Measurements from ENCODE around the gene ZFYVE21. TPM values are rescaled to one million over a fixed set of nuclear protein-coding genes. Genes with fewer than 3 reads are reported as not detected.

ZFYVE21 gene
- total RNA-seq, 1 experiment from 2014 or later, result 59.7 TPM

DNA sequence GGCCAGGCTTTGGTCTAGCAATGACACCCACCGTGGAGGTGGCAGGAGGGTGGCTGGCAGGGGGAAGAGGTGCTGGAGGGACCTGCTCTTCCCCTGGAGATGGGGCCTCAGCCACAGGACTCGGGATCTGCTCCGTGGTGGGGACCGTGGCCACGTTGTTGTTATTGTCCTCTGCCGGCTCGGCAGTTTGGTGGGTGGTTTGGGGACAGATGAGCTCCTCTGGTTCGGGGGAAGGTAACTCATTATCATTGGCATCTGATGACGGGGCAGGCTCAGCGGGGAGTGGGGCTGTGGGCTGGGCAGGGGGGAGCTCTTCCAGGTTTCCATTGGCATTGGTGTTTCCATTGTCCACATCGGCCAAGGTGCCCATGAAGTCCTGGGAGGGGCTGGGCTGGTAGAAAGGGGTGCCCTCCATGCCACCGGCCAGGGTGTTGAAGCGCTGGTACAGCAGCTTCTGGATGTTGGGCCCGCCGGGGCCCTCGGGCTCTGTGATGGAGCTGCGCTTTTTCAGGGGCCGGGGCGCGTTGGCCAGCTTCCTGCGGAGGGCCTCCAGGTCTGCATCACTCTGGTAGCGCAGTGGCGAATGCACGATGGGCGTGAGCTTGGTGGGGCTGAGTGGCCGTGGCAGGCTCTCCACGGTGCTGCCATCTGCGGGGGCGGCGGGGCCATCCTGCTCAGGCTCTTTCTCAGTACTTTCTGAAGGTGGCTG, 24.3 kb downstream of the ZFYVE21 start (continued):
- TF ChIP-seq, protein P1, sequence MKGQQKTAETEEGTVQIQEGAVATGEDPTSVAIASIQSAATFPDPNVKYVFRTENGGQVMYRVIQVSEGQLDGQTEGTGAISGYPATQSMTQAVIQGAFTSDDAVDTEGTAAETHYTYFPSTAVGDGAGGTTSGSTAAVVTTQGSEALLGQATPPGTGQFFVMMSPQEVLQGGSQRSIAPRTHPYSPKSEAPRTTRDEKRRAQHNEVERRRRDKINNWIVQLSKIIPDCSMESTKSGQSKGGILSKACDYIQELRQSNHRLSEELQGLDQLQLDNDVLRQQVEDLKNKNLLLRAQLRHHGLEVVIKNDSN (CRISPR knock-in tag; IDR thresholded peaks at IDR 0.05), result no peak
- TF ChIP-seq, protein P2, sequence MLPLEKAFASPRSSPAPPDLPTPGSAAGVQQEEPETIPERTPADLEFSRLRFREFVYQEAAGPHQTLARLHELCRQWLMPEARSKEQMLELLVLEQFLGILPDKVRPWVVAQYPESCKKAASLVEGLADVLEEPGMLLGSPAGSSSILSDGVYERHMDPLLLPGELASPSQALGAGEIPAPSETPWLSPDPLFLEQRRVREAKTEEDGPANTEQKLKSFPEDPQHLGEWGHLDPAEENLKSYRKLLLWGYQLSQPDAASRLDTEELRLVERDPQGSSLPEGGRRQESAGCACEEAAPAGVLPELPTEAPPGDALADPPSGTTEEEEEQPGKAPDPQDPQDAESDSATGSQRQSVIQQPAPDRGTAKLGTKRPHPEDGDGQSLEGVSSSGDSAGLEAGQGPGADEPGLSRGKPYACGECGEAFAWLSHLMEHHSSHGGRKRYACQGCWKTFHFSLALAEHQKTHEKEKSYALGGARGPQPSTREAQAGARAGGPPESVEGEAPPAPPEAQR (CRISPR knock-in tag; IDR thresholded peaks at IDR 0.05), result no peak

DNA sequence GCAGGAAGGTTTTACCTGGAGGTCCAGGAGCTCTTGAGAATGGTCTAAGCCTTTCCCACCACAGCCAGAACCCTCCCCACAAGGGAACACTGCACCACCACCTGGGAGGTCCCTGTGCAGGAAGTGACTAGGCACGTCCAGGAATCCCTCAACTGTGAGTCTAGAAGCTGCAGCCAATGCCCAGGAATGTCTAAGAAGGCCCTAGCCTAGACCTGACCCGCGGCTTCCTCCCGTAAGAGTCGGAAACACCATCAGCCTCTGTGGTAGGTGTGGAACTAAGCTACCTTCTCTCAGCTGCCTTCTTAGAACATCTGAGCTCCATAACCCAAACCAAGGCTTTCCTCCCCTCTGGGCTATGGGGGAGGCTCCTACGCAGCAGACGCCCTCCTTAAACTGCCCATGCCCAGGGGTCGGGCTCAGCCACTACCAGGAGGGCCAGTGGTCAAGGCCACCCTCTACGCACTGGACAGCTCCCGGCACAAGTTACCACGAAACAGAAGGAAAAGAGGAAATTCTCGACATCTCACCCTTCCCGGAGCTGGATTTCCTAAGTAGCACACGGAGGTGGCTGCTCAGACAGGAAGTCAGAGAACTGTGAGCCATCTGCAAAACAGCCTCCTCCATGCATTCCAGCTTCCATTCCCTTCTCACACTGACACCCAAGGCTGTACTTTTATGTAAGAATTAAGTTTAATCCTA, 25.5 kb downstream of the ZFYVE21 start:
- ChIA-PET POLR2A (no interaction called here), CTCF (interaction anchor here (1.2 to 1.6 kb wide), 3 partner anchors 30 to 198 kb away, joined by 3 to 5 read pairs (median 3); no protein-coding TSS in a partner anchor)
- H3K36me3 Mint-ChIP-seq, result peaks cover 8% of the 10 kb centered on the region
- H3K9me3 Mint-ChIP-seq, result no peaks in the 10 kb centered on the region
- H3K4me1 Mint-ChIP-seq, result peaks cover 11% of the 10 kb centered on the region
- no peak for DNase-seq (ENCODE audit: low spot score)
- TF ChIP-seq NFYB (CRISPR knock-in tag; conservative IDR thresholded peaks at IDR 0.05; ENCODE audit: low read depth) (no peak), FOXJ3 (CRISPR knock-in tag; IDR thresholded peaks at IDR 0.05; ENCODE audit: borderline replicate concordance) (no peak), KAT7 (CRISPR knock-in tag; IDR thresholded peaks at IDR 0.05; ENCODE audit: borderline replicate concordance) (no peak), HMGA2 (CRISPR knock-in tag; IDR thresholded peaks at IDR 0.05) (no peak), NFE2L1 (CRISPR knock-in tag; IDR thresholded peaks at IDR 0.05) (no peak), JAZF1 (CRISPR knock-in tag; IDR thresholded peaks at IDR 0.05) (no peak), TCF7 (CRISPR knock-in tag; IDR thresholded peaks at IDR 0.05; ENCODE audit: low read depth) (no peak), TP53 (CRISPR knock-in tag; IDR thresholded peaks at IDR 0.05) (no peak), RELA (CRISPR knock-in tag; IDR thresholded peaks at IDR 0.05; ENCODE audit: borderline replicate concordance) (no peak), FOXK1 (CRISPR knock-in tag; IDR thresholded peaks at IDR 0.05) (no peak), CBFB (CRISPR knock-in tag; IDR thresholded peaks at IDR 0.05; ENCODE audit: low read depth) (no peak), SMAD4 (CRISPR knock-in tag; IDR thresholded peaks at IDR 0.05) (no peak), ZNF138 (CRISPR knock-in tag; conservative IDR thresholded peaks at IDR 0.05) (no peak), ZNF121 (CRISPR knock-in tag; IDR thresholded peaks at IDR 0.05) (no peak), ZNF671 (CRISPR knock-in tag; IDR thresholded peaks at IDR 0.05) (no peak)
- TF ChIP-seq, protein P3, sequence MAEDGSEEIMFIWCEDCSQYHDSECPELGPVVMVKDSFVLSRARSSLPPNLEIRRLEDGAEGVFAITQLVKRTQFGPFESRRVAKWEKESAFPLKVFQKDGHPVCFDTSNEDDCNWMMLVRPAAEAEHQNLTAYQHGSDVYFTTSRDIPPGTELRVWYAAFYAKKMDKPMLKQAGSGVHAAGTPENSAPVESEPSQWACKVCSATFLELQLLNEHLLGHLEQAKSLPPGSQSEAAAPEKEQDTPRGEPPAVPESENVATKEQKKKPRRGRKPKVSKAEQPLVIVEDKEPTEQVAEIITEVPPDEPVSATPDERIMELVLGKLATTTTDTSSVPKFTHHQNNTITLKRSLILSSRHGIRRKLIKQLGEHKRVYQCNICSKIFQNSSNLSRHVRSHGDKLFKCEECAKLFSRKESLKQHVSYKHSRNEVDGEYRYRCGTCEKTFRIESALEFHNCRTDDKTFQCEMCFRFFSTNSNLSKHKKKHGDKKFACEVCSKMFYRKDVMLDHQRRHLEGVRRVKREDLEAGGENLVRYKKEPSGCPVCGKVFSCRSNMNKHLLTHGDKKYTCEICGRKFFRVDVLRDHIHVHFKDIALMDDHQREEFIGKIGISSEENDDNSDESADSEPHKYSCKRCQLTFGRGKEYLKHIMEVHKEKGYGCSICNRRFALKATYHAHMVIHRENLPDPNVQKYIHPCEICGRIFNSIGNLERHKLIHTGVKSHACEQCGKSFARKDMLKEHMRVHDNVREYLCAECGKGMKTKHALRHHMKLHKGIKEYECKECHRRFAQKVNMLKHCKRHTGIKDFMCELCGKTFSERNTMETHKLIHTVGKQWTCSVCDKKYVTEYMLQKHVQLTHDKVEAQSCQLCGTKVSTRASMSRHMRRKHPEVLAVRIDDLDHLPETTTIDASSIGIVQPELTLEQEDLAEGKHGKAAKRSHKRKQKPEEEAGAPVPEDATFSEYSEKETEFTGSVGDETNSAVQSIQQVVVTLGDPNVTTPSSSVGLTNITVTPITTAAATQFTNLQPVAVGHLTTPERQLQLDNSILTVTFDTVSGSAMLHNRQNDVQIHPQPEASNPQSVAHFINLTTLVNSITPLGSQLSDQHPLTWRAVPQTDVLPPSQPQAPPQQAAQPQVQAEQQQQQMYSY (CRISPR knock-in tag; IDR thresholded peaks at IDR 0.05), result no peak
- TF ChIP-seq, protein P4, sequence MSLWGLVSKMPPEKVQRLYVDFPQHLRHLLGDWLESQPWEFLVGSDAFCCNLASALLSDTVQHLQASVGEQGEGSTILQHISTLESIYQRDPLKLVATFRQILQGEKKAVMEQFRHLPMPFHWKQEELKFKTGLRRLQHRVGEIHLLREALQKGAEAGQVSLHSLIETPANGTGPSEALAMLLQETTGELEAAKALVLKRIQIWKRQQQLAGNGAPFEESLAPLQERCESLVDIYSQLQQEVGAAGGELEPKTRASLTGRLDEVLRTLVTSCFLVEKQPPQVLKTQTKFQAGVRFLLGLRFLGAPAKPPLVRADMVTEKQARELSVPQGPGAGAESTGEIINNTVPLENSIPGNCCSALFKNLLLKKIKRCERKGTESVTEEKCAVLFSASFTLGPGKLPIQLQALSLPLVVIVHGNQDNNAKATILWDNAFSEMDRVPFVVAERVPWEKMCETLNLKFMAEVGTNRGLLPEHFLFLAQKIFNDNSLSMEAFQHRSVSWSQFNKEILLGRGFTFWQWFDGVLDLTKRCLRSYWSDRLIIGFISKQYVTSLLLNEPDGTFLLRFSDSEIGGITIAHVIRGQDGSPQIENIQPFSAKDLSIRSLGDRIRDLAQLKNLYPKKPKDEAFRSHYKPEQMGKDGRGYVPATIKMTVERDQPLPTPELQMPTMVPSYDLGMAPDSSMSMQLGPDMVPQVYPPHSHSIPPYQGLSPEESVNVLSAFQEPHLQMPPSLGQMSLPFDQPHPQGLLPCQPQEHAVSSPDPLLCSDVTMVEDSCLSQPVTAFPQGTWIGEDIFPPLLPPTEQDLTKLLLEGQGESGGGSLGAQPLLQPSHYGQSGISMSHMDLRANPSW (CRISPR knock-in tag; conservative IDR thresholded peaks at IDR 0.05; ENCODE audit: low read depth), result no peak
- TF ChIP-seq, protein P2 (CRISPR knock-in tag; IDR thresholded peaks at IDR 0.05), result no peak
- TF ChIP-seq, protein P5, sequence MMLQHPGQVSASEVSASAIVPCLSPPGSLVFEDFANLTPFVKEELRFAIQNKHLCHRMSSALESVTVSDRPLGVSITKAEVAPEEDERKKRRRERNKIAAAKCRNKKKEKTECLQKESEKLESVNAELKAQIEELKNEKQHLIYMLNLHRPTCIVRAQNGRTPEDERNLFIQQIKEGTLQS (CRISPR knock-in tag; conservative IDR thresholded peaks at IDR 0.05), result no peak
- no peaks in the 10 kb centered on the region for H3K27me3 Mint-ChIP-seq (ENCODE audit: low read depth)
- peak overlapping the region; percentile 57; the same call in 1 of the 2 replicates for H3K27ac Mint-ChIP-seq
- ATAC-seq, result no peak
- H3K4me3 Mint-ChIP-seq, result no peak overlapping the region
